Hepatocyte (in vitro differentiated cells): Measurements from ENCODE around the gene MLYCD. TPM values are rescaled to one million over a fixed set of nuclear protein-coding genes. Genes with fewer than 3 reads are reported as not detected.

ENCODE experiments used
- DNase-seq: peaks from one replicate; pipeline ENCODE4 v3.0.0-alpha.2; 2016; ENCODE audit warnings: low spot score
- H2AFZ ChIP-seq: fragments of 200-600 bp; sonication (generic); 2 replicates; pipeline ENCODE4 v1.6.0; 2016; ENCODE audit warnings: antibody characterized with exemption, mild to moderate bottlenecking
- H3K27ac ChIP-seq: fragments of 200-600 bp; sonication (generic); 2 replicates; pipeline ENCODE4 v1.5.1; 2016; ENCODE audit warnings: mild to moderate bottlenecking
- H3K27me3 ChIP-seq: fragments of 200-600 bp; sonication (generic); 2 replicates; pipeline ENCODE4 v1.6.1; 2016
- H3K36me3 ChIP-seq: fragments of 200-600 bp; sonication (generic); replicated peaks from 2 replicates; pipeline ENCODE4 v1.5.1; 2016; ENCODE audit warnings: low read depth; ENCODE audit not compliant: insufficient read depth
- H3K4me1 ChIP-seq: fragments of 200-600 bp; sonication (generic); 2 replicates; pipeline ENCODE4 v1.5.1; 2016; ENCODE audit warnings: mild to moderate bottlenecking, moderate library complexity; ENCODE audit not compliant: insufficient read depth
- H3K4me2 ChIP-seq: fragments of 200-600 bp; sonication (generic); 2 replicates; pipeline ENCODE4 v1.6.0; 2016
- H3K4me3 ChIP-seq: fragments of 200-600 bp; sonication (generic); 2 replicates; pipeline ENCODE4 v1.5.1; 2016; ENCODE audit warnings: mild to moderate bottlenecking
- H3K79me2 ChIP-seq: fragments of 200-600 bp; sonication (generic); 2 replicates; pipeline ENCODE4 v1.6.0; 2017; ENCODE audit warnings: mild to moderate bottlenecking
- H3K9me2 ChIP-seq: fragments of 200-600 bp; sonication (generic); replicated peaks from 2 replicates; pipeline ENCODE4 v1.6.0; 2017; ENCODE audit warnings: mild to moderate bottlenecking; ENCODE audit not compliant: insufficient read depth
- H3K9me3 ChIP-seq: fragments of 200-600 bp; sonication (generic); 2 replicates; pipeline ENCODE4 v1.5.1; 2016; ENCODE audit warnings: low read depth, mild to moderate bottlenecking
- H4K20me1 ChIP-seq: fragments of 200-600 bp; sonication (generic); 2 replicates; pipeline ENCODE4 v1.6.0; 2016; ENCODE audit warnings: mild to moderate bottlenecking; ENCODE audit not compliant: insufficient read depth, poor library complexity, severe bottlenecking
- CTCF ChIP-seq: fragments of 200-600 bp; sonication (generic); IDR thresholded peaks from 2 replicates; pipeline ENCODE4 v1.5.1; 2016; ENCODE audit warnings: antibody characterized with exemption, mild to moderate bottlenecking; ENCODE audit not compliant: poor library complexity
- EZH2 ChIP-seq: fragments of 200-600 bp; sonication (generic); IDR thresholded peaks from 2 replicates; pipeline ENCODE4 v1.6.1; 2016; ENCODE audit warnings: antibody characterized with exemption, mild to moderate bottlenecking, borderline replicate concordance
- EZH2phosphoT487 ChIP-seq: fragments of 200-600 bp; sonication (generic); IDR thresholded peaks from one replicate; pipeline ENCODE4 v1.6.1; 2018; ENCODE audit warnings: antibody characterized with exemption, mild to moderate bottlenecking, low read depth, moderate library complexity; ENCODE audit not compliant: unreplicated experiment, severe bottlenecking
- WGBS: methylation state at CpG from one replicate; pipeline ENCODE4 v1.1.6; 2016; ENCODE audit warnings: low lambda C conversion rate; ENCODE audit errors: missing lambda C conversion rate; 5-methylcytosine and 5-hydroxymethylcytosine counted together
- polyA plus RNA-seq: library from polyadenylated mRNA; unstranded; fragments of >200 nt; fragmentation: Nextera tagmentation; extraction: Ambion mirVana; gene quantifications from 2 replicates; pipeline ENCODE4 v1.2.1, GENCODE V29; 2016
- total RNA-seq: library from RNA; depleted of rRNA; stranded (reverse); fragments of >200 nt; gene quantifications from 2 replicates; pipeline ENCODE4 v1.2.3, GENCODE V29; 2014

The MLYCD gene
- total and polyA plus RNA-seq, 2 experiments from 2014 or later: 6.3 to 10.1 TPM

DNA sequence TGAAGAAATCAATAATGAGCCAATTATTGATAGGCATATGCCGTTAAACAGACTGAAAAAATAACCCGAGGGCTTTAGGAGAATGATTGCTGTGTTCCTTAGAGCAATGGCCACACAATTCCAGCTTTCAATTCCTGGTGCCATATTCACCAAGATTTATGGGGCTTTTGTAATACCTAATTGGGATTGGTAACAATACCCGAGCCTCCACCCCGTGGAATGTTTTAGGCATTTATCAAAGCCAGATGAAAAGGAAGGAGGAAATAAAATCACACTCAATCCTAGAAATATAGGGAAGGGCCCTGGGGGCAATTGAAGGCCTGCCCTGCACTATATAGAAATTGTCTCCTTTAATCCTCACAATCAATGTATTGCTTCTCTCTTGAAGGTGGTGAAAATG is 42.1 kb upstream of the MLYCD start:
- Histone ChIP-seq H3K4me1 (peaks cover 1% of the 10 kb centered on the region), H2AFZ (no peak overlapping the region), H3K4me3 (no peak overlapping the region), H4K20me1 (no peaks in the 10 kb centered on the region), H3K9me3 (no peaks in the 10 kb centered on the region), H3K27me3 (no peaks in the 10 kb centered on the region), H3K27ac (no peak overlapping the region), H3K9me2 (no peaks in the 10 kb centered on the region), H3K79me2 (no peaks in the 10 kb centered on the region), H3K36me3 (no peaks in the 10 kb centered on the region), H3K4me2 (no peak overlapping the region)
- no peak for DNase-seq
- TF ChIP-seq CTCF (no peak), EZH2phosphoT487 (no peak), EZH2 (no peak)
- 65% methylated on average over 4 of the region's 4 CpGs for WGBS

GRCh38 chr16:83859265-83859664 is 39.6 kb upstream of the MLYCD start:
- DNase-seq: no peak
- 79% methylated on average over 8 of the region's 8 CpGs for WGBS
- TF ChIP-seq EZH2 (no peak), CTCF (no peak), EZH2phosphoT487 (no peak)
- Histone ChIP-seq H3K4me3 (no peak overlapping the region), H3K79me2 (no peaks in the 10 kb centered on the region), H3K27ac (no peak overlapping the region), H3K9me3 (no peaks in the 10 kb centered on the region), H3K4me1 (no peaks in the 10 kb centered on the region), H3K36me3 (no peaks in the 10 kb centered on the region), H3K4me2 (no peak overlapping the region), H2AFZ (no peak overlapping the region), H4K20me1 (no peaks in the 10 kb centered on the region), H3K27me3 (no peaks in the 10 kb centered on the region), H3K9me2 (no peaks in the 10 kb centered on the region)

GRCh38 chr16:83862661-83863060 is 36.3 kb upstream of the MLYCD start:
- WGBS: 84% methylated on average over 7 of the region's 7 CpGs

More at GRCh38 chr16:83862661-83863060, 36.3 kb upstream of the MLYCD start:
- H3K4me1 ChIP-seq: no peaks in the 10 kb centered on the region
- no peaks in the 10 kb centered on the region for H4K20me1 ChIP-seq
- H3K27me3 ChIP-seq: no peaks in the 10 kb centered on the region
- TF ChIP-seq EZH2 (no peak), CTCF (no peak), EZH2phosphoT487 (no peak)
- no peak for DNase-seq
- H3K36me3 ChIP-seq: no peaks in the 10 kb centered on the region
- H3K79me2 ChIP-seq: no peaks in the 10 kb centered on the region
- no peaks in the 10 kb centered on the region for H3K9me2 ChIP-seq
- no peak overlapping the region for H2AFZ ChIP-seq
- H3K27ac ChIP-seq: no peak overlapping the region
- H3K4me3 ChIP-seq: no peak overlapping the region
- no peaks in the 10 kb centered on the region for H3K9me3 ChIP-seq
- no peak overlapping the region for H3K4me2 ChIP-seq
